ENCODE data around the gene HECW1. TPM values are rescaled to one million over a fixed set of nuclear protein-coding genes. Genes with fewer than 3 reads are reported as not detected.

The HECW1 gene
- total and polyA plus RNA-seq, 11 donors = 0.23 TPM; not detected in 10

- Histone ChIP-seq H3K36me3 (no peaks in the 10 kb centered on the region), H3K27ac (no peak overlapping the region), H3K4me1 (peaks cover 0 to 4% (median 0%) of the 10 kb centered on the region in 12 donors), H3K9me3 (no peaks in the 10 kb centered on the region), H3K4me3 (no peak overlapping the region), H3K27me3 (no peaks in the 10 kb centered on the region)
- DNase-seq (no peak), ATAC-seq (no peak)
- intact Hi-C loops (cut with DNase I) = no loop called here
- TF ChIP-seq, protein P1, sequence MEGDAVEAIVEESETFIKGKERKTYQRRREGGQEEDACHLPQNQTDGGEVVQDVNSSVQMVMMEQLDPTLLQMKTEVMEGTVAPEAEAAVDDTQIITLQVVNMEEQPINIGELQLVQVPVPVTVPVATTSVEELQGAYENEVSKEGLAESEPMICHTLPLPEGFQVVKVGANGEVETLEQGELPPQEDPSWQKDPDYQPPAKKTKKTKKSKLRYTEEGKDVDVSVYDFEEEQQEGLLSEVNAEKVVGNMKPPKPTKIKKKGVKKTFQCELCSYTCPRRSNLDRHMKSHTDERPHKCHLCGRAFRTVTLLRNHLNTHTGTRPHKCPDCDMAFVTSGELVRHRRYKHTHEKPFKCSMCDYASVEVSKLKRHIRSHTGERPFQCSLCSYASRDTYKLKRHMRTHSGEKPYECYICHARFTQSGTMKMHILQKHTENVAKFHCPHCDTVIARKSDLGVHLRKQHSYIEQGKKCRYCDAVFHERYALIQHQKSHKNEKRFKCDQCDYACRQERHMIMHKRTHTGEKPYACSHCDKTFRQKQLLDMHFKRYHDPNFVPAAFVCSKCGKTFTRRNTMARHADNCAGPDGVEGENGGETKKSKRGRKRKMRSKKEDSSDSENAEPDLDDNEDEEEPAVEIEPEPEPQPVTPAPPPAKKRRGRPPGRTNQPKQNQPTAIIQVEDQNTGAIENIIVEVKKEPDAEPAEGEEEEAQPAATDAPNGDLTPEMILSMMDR (IDR thresholded peaks at IDR 0.05) = no peak
- TF ChIP-seq POLR2A (IDR thresholded peaks at IDR 0.05) = no peak
- 61 to 81% (median 71%) methylated on average over 6 of the region's 6 CpGs for WGBS, 4 donors
Observed at GRCh38 chr7:43479042-43479441, 366.6 kb downstream of the HECW1 start.

- no peak for ATAC-seq
- Histone ChIP-seq H3K4me3 (no peak overlapping the region), H3K27ac (no peak overlapping the region), H3K36me3 (no peaks in the 10 kb centered on the region), H3K9me3 (no peaks in the 10 kb centered on the region), H3K4me1 (peaks cover 0 to 4% (median 0%) of the 10 kb centered on the region in 12 donors), H3K27me3 (no peaks in the 10 kb centered on the region)
- no peak for DNase-seq
- TF ChIP-seq POLR2A (IDR thresholded peaks at IDR 0.05) = no peak
- TF ChIP-seq, protein P1 (IDR thresholded peaks at IDR 0.05) = no peak
- intact Hi-C loops (cut with DNase I) = no loop called here
- 92 to 97% (median 95%) methylated on average over 14 of the region's 14 CpGs for WGBS, 4 donors
Observed at GRCh38 chr7:43479543-43479942, 367.1 kb downstream of the HECW1 start.

GRCh38 chr7:43480581-43480980 lies 368.1 kb downstream of the HECW1 start:
- Histone ChIP-seq H3K9me3 (no peaks in the 10 kb centered on the region), H3K36me3 (no peaks in the 10 kb centered on the region), H3K4me1 (peaks cover 0 to 12% (median 0%) of the 10 kb centered on the region in 12 donors), H3K4me3 (no peak overlapping the region), H3K27ac (no peak overlapping the region), H3K27me3 (no peaks in the 10 kb centered on the region)
- TF ChIP-seq POLR2A (IDR thresholded peaks at IDR 0.05) = no peak
- TF ChIP-seq, protein P1 (IDR thresholded peaks at IDR 0.05) = no peak
- intact Hi-C loops (cut with DNase I) = no loop called here
- 74 to 79% (median 77%) methylated on average over 4 of the region's 4 CpGs for WGBS, 4 donors
- ATAC-seq (no peak), DNase-seq (no peak)

GRCh38 chr7:43481902-43482678 lies 369.6 kb downstream of the HECW1 start:
- H3K9me3 ChIP-seq = no peaks in the 10 kb centered on the region
- intact Hi-C loops (cut with DNase I) = no loop called here
- WGBS, 4 donors = 68 to 72% (median 69%) methylated on average over 8 of the region's 8 CpGs
- H3K4me3 ChIP-seq = no peak overlapping the region
- TF ChIP-seq, protein P1 (IDR thresholded peaks at IDR 0.05) = no peak
- no peak for TF ChIP-seq POLR2A (IDR thresholded peaks at IDR 0.05)
- H3K27me3 ChIP-seq = no peaks in the 10 kb centered on the region
- H3K27ac ChIP-seq = no peak overlapping the region
- ATAC-seq = no peak
- no peaks in the 10 kb centered on the region for H3K36me3 ChIP-seq
- DNase-seq = no peak
- peaks cover 0 to 12% (median 0%) of the 10 kb centered on the region in 12 donors for H3K4me1 ChIP-seq

Measured in heart left ventricle (tissue), 16 donors.